Adrenal gland (tissue), 12 donors: ENCODE measurements around the gene CECR2. TPM values are rescaled to one million over a fixed set of nuclear protein-coding genes. Genes with fewer than 3 reads are reported as not detected.

Experiments
- DNase-seq, 7 donors: peaks; one replicate each; pipeline ENCODE4 v3.0.0-alpha.2; 2019 to 2020
- H3K27ac ChIP-seq, 5 donors: fragments of 200-600 bp; sonication (generic) in 4 of 5; 1 replicate in 3 of 5; 2 replicates in 2 of 5; pipeline versions ENCODE4 v1.5.1 to v1.8.0; 2016 to 2020; ENCODE audit warnings: mild to moderate bottlenecking in 1 of 5
- H3K27me3 ChIP-seq: fragments of 200-600 bp; 2 replicates; pipeline ENCODE4 v1.8.0; 2021
- H3K36me3 ChIP-seq, 2 donors: fragments of 200-600 bp; replicated peaks in 1 of 2; 1 replicate in 1 of 2; 2 replicates in 1 of 2; pipeline versions ENCODE4 v1.5.1 to v1.8.0; 2018 to 2022
- H3K4me1 ChIP-seq, 2 donors: fragments of 200-600 bp; replicated peaks in 1 of 2; 1 replicate in 1 of 2; 2 replicates in 1 of 2; pipeline versions ENCODE4 v1.5.1 to v1.8.0; 2018 to 2021
- H3K4me3 ChIP-seq, 4 donors: fragments of 200-600 bp; sonication (generic) in 3 of 4; one replicate each; pipeline ENCODE4 v1.5.1; 2016 to 2018
- H3K9me3 ChIP-seq, 3 donors: fragments of 200-600 bp; sonication (generic) in 1 of 3; replicated peaks in 1 of 3; 1 replicate in 2 of 3; 2 replicates in 1 of 3; pipeline versions ENCODE4 v1.5.1 to v1.8.0; 2016 to 2021
- POLR2A ChIP-seq, 2 donors: fragments of 450-650 bp; IDR thresholded peaks; one replicate each; pipeline ENCODE4 v1.6.1; 2017; ENCODE audit warnings: antibody characterized with exemption in 2 of 2, mild to moderate bottlenecking in 2 of 2, moderate library complexity in 1 of 2
- WGBS, 4 donors: extraction: QIAGEN DNeasy Blood & Tissue Kit in 2 of 4; methylation state at CpG; one replicate each; pipeline versions ENCODE4 v1.1.5 to v1.1.7; 2013 to 2017; 5-methylcytosine and 5-hydroxymethylcytosine counted together
- intact Hi-C, 2 donors: fragments of 100-400 bp; cut with DNase I; formaldehyde crosslinking; loops; one replicate each; pipeline versions ENCODE4 v1.14.1 to v1.15.0; 2022 to 2023
- polyA plus RNA-seq, 3 donors: library from polyadenylated mRNA; stranded (reverse); fragments of 200-250 nt in 2 of 3; fragments of 350-450 nt in 1 of 3; fragmentation: Illumina TruSeq in 1 of 3; extraction: RNeasy Lipid Tissue Mini Kit (QIAGEN cat#74804) in 1 of 3; gene quantifications; one replicate each; pipeline ENCODE4 v1.2.3, GENCODE V29; 2013 to 2014
- total RNA-seq, 9 donors: library from RNA; depleted of rRNA in 4 of 9; stranded (reverse); fragments of >200 nt in 4 of 9; fragments of 120-200 nt in 1 of 9; fragmentation: NEBNext Ultra II Directional in 1 of 9; extraction: Animal tissue kit (Norgen Biotek cat#: 25700) in 1 of 9; gene quantifications; one replicate each; pipeline versions ENCODE4 v1.1.0 to v1.2.4, GENCODE V29; 2013 to 2023
- TF ChIP-seq, protein P1 (sequence below), 6 experiments: fragments of 450-650 bp in 4 of 6; fragments of 200-600 bp in 2 of 6; sonication (generic) in 1 of 6; IDR thresholded peaks; 1 replicate in 5 of 6; 2 replicates in 1 of 6; pipeline versions ENCODE4 v1.5.1 to v1.8.0; 2016 to 2021; ENCODE audit warnings: antibody characterized with exemption in 6 of 6, mild to moderate bottlenecking in 2 of 6, moderate library complexity in 1 of 6
- donor health status: healthy with polysubstance abuse.
- donor health status: Bipolar disorder and iron deficiency.
- donor health status: DM: yes; HTN: yes; CAD: no.
- donor health status: DM: no; HTN: no; CAD: no.
- donor health status: DM: no; HTN: no; CAD: no.
- donor health status: DM: yes; HTN: yes; CAD: no.

CECR2 gene
- total and polyA plus RNA-seq, 12 donors, result 0.20 to 1.7 (median 0.67) TPM

DNA sequence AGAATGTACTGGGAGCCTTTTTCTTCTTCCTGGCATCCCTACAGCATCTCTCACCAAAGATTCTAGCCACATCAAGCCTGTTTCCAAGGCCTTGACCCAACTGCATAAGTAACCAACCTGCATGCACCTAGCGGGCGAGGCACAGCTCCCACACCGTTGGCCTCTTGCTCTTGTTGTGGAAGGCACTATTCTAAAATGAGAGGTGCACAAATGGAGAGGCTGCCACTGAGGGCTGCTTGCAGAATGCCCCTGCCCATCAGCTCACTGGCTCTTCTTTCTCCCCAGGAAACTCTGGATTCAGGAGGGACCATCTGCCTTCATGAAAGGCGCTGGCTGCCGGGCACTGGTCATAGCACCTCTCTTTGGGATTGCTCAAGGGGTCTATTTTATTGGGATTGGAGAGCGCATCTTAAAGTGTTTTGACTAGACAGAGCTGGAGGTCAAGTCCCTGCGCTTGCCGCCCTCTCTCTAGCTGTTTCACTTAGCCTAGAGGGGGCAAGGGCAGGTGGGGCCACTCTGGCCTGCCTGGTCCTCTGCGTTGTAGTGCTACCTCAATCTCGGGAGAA is 220.6 kb downstream of the CECR2 start:
- WGBS, 4 donors, result 90 to 95% (median 93%) methylated on average over 10 of the region's 10 CpGs
- TF ChIP-seq, protein P1, sequence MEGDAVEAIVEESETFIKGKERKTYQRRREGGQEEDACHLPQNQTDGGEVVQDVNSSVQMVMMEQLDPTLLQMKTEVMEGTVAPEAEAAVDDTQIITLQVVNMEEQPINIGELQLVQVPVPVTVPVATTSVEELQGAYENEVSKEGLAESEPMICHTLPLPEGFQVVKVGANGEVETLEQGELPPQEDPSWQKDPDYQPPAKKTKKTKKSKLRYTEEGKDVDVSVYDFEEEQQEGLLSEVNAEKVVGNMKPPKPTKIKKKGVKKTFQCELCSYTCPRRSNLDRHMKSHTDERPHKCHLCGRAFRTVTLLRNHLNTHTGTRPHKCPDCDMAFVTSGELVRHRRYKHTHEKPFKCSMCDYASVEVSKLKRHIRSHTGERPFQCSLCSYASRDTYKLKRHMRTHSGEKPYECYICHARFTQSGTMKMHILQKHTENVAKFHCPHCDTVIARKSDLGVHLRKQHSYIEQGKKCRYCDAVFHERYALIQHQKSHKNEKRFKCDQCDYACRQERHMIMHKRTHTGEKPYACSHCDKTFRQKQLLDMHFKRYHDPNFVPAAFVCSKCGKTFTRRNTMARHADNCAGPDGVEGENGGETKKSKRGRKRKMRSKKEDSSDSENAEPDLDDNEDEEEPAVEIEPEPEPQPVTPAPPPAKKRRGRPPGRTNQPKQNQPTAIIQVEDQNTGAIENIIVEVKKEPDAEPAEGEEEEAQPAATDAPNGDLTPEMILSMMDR (IDR thresholded peaks at IDR 0.05), result no peak
- TF ChIP-seq POLR2A (IDR thresholded peaks at IDR 0.05), result no peak
- DNase-seq, result no peak
- no peaks in the 10 kb centered on the region for H3K27me3 ChIP-seq
- H3K4me3 ChIP-seq, result no peak overlapping the region
- H3K27ac ChIP-seq, result no peak overlapping the region
- H3K9me3 ChIP-seq, result no peaks in the 10 kb centered on the region
- H3K4me1 ChIP-seq, result no peaks in the 10 kb centered on the region
- intact Hi-C loops, result no loop called here
- H3K36me3 ChIP-seq, result peaks cover 0 to 50% of the 10 kb centered on the region in 2 donors

DNA sequence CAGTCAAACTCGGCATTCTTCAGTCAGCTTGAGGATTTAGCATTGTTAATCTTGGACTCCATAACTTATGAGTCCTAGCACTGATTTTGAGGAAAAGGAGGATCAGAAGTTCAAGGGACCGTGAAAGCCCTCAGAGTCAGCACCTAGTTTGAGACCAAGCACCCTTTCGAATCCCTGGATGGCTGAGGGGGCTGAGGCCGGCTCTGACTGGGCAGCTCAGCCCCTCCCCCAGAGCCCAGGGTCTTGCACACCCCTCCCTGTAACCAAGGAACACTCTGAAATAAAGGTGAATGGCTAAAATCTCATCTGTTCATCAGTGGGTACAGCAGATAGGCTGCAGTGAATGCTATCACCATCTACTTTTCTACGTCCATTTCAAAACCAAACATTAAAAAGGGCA is 221.3 kb downstream of the CECR2 start:
- intact Hi-C loops, result no loop called here
- peaks cover 0 to 57% of the 10 kb centered on the region in 2 donors for H3K36me3 ChIP-seq
- no peaks in the 10 kb centered on the region for H3K27me3 ChIP-seq
- no peak overlapping the region for H3K4me3 ChIP-seq
- no peak for DNase-seq
- H3K9me3 ChIP-seq, result no peaks in the 10 kb centered on the region
- WGBS, 4 donors, result 87 to 92% (median 92%) methylated on average over 5 of the region's 5 CpGs
- TF ChIP-seq, protein P1 (IDR thresholded peaks at IDR 0.05), result no peak
- TF ChIP-seq POLR2A (IDR thresholded peaks at IDR 0.05), result no peak
- no peak overlapping the region for H3K27ac ChIP-seq
- H3K4me1 ChIP-seq, result no peaks in the 10 kb centered on the region

DNA sequence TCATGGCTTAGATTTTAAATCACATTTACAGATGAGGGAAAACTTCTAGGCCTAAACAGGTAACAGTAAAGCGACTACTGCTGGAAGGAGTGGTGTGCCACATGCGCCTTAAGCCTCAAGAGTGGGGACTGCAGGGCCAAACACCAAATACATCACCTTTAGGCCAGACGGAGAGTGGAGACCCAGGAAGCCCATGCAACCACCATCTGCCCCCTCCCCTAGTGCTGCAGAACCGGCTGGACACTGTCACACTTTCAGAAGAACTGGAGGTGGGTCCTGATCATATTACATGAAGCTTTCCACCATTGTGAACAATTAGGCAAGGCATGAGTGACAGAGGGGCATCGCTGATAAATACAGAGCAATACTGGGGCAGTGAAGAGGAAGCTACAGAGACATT is 222.9 kb downstream of the CECR2 start:
- H3K4me1 ChIP-seq, result no peaks in the 10 kb centered on the region
- DNase-seq, result no peak
- no peak overlapping the region for H3K4me3 ChIP-seq
- no peaks in the 10 kb centered on the region for H3K9me3 ChIP-seq
- TF ChIP-seq POLR2A (IDR thresholded peaks at IDR 0.05), result no peak
- TF ChIP-seq, protein P1 (IDR thresholded peaks at IDR 0.05), result no peak
- intact Hi-C loops, result no loop called here
- H3K27me3 ChIP-seq, result no peaks in the 10 kb centered on the region
- H3K36me3 ChIP-seq, result peaks cover 0 to 73% of the 10 kb centered on the region in 2 donors
- no peak overlapping the region for H3K27ac ChIP-seq
- 84 to 92% (median 88%) methylated on average over 5 of the region's 5 CpGs for WGBS, 4 donors

DNA sequence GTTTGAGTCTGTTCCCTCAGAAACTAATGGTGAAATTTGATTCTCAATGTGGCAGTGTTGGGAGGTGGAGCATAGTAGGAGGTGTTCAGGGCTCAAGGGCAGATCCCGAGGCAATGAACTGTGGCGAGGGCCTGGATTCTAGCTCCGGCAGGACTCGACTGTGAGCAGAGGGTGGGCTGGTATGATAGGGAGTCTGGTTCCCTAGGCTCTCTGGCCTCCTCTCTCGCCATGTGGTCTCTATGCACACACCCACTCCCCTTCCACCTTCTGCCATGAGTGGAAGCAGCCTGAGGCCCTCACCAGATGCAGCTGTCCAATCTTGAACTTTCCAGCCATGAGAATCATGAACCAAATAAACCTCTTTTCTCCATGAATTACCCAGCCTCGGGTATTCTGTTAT is 227.0 kb downstream of the CECR2 start:
- DNase-seq, result no peak
- H3K4me3 ChIP-seq, result no peak overlapping the region
- no peak overlapping the region for H3K27ac ChIP-seq
- intact Hi-C loops, result no loop called here
- WGBS, 4 donors, result 94 to 99% (median 97%) methylated on average over 6 of the region's 6 CpGs
- H3K27me3 ChIP-seq, result no peaks in the 10 kb centered on the region
- peaks cover 0 to 100% of the 10 kb centered on the region in 2 donors for H3K36me3 ChIP-seq
- H3K4me1 ChIP-seq, result no peaks in the 10 kb centered on the region
- no peak for TF ChIP-seq POLR2A (IDR thresholded peaks at IDR 0.05)
- TF ChIP-seq, protein P1 (IDR thresholded peaks at IDR 0.05), result no peak
- no peaks in the 10 kb centered on the region for H3K9me3 ChIP-seq
